ENCODE data around the gene LSR.
A peak's percentile ranks its signal among the peaks of the same experiment; 100 is the strongest.

Gene LSR

GRCh38 chr19:35297515-35297848, 48.7 kb downstream of the LSR start:
- TF ChIP-seq POLR2AphosphoS5 (IDR thresholded peaks at IDR 0.05; ENCODE audit: low read depth, low read length): no peak
- TF ChIP-seq POLR2A (IDR thresholded peaks at IDR 0.05; ENCODE audit: low read depth, low read length): no peak
- TF ChIP-seq PAX5 (IDR thresholded peaks at IDR 0.05; ENCODE audit: insufficient read depth, low read length, severe bottlenecking): no peak
- TF ChIP-seq SPI1 (IDR thresholded peaks at IDR 0.05; ENCODE audit: low read depth, low read length): no peak
- no peak for TF ChIP-seq POU2F2 (IDR thresholded peaks at IDR 0.05; ENCODE audit: low read depth, low read length)
- no peak for TF ChIP-seq TAF1 (IDR thresholded peaks at IDR 0.05; ENCODE audit: low read depth, low read length)
- DNase-seq (ENCODE audit: insufficient read length, low spot score) (no peak), FAIRE-seq (no peak)

DNA sequence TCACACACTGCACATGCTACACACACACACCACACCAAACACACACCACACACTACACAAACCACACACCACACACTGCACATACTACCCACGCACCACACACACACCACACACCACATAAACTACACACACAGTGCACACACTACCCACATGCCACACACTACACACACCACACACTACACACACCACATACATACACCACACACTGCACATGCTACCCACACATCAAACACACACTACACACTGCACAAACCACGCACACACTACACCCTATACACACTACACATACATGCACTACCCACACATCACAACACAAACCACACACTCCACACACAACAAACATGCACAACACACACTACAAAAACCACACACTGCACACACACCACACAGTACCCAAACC, 49.1 kb downstream of the LSR start:
- TF ChIP-seq TAF1 (IDR thresholded peaks at IDR 0.05; ENCODE audit: low read depth, low read length): no peak
- TF ChIP-seq POU2F2 (IDR thresholded peaks at IDR 0.05; ENCODE audit: low read depth, low read length): no peak
- no peak for FAIRE-seq
- DNase-seq (ENCODE audit: insufficient read length, low spot score): no peak

- TF ChIP-seq POU2F2 (IDR thresholded peaks at IDR 0.05; ENCODE audit: low read depth, low read length) (no peak), SPI1 (IDR thresholded peaks at IDR 0.05; ENCODE audit: low read depth, low read length) (no peak), POLR2AphosphoS5 (IDR thresholded peaks at IDR 0.05; ENCODE audit: low read depth, low read length) (no peak), POLR2A (IDR thresholded peaks at IDR 0.05; ENCODE audit: low read depth, low read length) (no peak)
- FAIRE-seq: no peak
- DNase-seq (ENCODE audit: insufficient read length, low spot score): no peak
Measured at GRCh38 chr19:35298561-35298972, 49.8 kb downstream of the LSR start.

DNA sequence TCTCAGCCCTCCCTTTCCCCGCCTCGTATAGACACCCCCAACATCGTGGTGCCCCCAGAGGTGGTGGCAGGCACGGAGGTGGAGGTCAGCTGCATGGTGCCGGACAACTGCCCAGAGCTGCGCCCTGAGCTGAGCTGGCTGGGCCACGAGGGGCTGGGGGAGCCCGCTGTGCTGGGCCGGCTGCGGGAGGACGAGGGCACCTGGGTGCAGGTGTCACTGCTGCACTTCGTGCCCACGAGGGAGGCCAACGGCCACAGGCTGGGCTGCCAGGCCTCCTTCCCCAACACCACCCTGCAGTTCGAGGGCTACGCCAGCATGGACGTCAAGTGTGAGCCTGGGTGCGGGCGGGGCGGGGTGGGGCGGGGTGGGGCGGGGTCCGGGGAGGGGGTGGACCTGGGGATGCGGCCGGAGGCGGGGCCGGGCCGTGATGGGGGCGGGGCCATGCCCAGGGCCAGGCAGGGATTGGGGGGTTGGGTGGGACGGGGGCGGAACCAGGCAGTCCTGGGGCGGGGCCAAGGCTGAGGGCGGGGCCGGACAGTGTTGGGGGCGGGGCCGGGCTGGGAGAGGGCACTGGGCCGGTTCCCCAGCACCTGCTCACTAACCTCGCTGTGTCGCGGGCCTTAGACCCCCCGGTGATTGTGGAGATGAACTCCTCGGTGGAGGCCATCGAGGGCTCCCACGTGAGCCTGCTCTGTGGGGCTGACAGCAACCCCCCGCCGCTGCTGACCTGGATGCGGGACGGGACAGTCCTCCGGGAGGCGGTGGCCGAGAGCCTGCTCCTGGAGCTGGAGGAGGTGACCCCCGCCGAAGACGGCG, 50.9 kb downstream of the LSR start:
- no peak for TF ChIP-seq POU2F2 (IDR thresholded peaks at IDR 0.05; ENCODE audit: low read depth, low read length)
- no peak for TF ChIP-seq SPI1 (IDR thresholded peaks at IDR 0.05; ENCODE audit: low read depth, low read length)
- TF ChIP-seq PAX5 (IDR thresholded peaks at IDR 0.05; ENCODE audit: insufficient read depth, low read length, severe bottlenecking): no peak
- no peak for TF ChIP-seq TAF1 (IDR thresholded peaks at IDR 0.05; ENCODE audit: low read depth, low read length)
- TF ChIP-seq POLR2A (IDR thresholded peaks at IDR 0.05; ENCODE audit: low read depth, low read length): no peak
- TF ChIP-seq POLR2AphosphoS5 (IDR thresholded peaks at IDR 0.05; ENCODE audit: low read depth, low read length): no peak
- FAIRE-seq (no peak), DNase-seq (ENCODE audit: insufficient read length, low spot score) (no peak)

- TF ChIP-seq POLR2AphosphoS5 (IDR thresholded peaks at IDR 0.05; ENCODE audit: low read depth, low read length) (no peak), POLR2A (IDR thresholded peaks at IDR 0.05; ENCODE audit: low read depth, low read length) (no peak), POU2F2 (IDR thresholded peaks at IDR 0.05; ENCODE audit: low read depth, low read length) (no peak), SPI1 (IDR thresholded peaks at IDR 0.05; ENCODE audit: low read depth, low read length) (no peak), PAX5 (IDR thresholded peaks at IDR 0.05; ENCODE audit: insufficient read depth, low read length, severe bottlenecking) (no peak), TAF1 (IDR thresholded peaks at IDR 0.05; ENCODE audit: low read depth, low read length) (no peak)
- FAIRE-seq (no peak), DNase-seq (ENCODE audit: insufficient read length, low spot score) (no peak)
Measured at GRCh38 chr19:35300339-35300649, 51.5 kb downstream of the LSR start.

GRCh38 chr19:35301961-35302360, 53.2 kb downstream of the LSR start:
- TF ChIP-seq POLR2A (IDR thresholded peaks at IDR 0.05; ENCODE audit: low read depth, low read length): no peak
- TF ChIP-seq PAX5 (IDR thresholded peaks at IDR 0.05; ENCODE audit: insufficient read depth, low read length, severe bottlenecking): no peak
- no peak for TF ChIP-seq SPI1 (IDR thresholded peaks at IDR 0.05; ENCODE audit: low read depth, low read length)
- no peak for TF ChIP-seq TAF1 (IDR thresholded peaks at IDR 0.05; ENCODE audit: low read depth, low read length)
- TF ChIP-seq POLR2AphosphoS5 (IDR thresholded peaks at IDR 0.05; ENCODE audit: low read depth, low read length): no peak
- no peak for TF ChIP-seq POU2F2 (IDR thresholded peaks at IDR 0.05; ENCODE audit: low read depth, low read length)
- no peak for FAIRE-seq
- no peak for DNase-seq (ENCODE audit: insufficient read length, low spot score)

DNA sequence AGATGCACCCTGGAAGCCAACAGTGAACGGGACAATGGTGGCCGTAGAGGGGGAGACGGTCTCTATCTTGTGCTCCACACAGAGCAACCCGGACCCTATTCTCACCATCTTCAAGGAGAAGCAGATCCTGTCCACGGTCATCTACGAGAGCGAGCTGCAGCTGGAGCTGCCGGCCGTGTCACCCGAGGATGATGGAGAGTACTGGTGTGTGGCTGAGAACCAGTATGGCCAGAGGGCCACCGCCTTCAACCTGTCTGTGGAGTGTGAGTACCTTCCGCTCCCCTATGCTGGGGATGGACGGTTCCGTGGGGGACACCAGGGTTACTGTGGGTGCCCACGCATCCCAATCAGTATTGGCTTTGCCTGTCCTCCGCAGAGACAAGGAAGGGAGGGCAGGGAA, 53.6 kb downstream of the LSR start:
- FAIRE-seq: no peak
- no peak for DNase-seq (ENCODE audit: insufficient read length, low spot score)
- TF ChIP-seq TAF1 (IDR thresholded peaks at IDR 0.05; ENCODE audit: low read depth, low read length) (no peak), POLR2A (IDR thresholded peaks at IDR 0.05; ENCODE audit: low read depth, low read length) (no peak)

GRCh38 chr19:35303357-35303915, 54.6 kb downstream of the LSR start:
- DNase-seq (ENCODE audit: insufficient read length, low spot score): no peak
- TF ChIP-seq SPI1 (IDR thresholded peaks at IDR 0.05; ENCODE audit: low read depth, low read length) (no peak), PAX5 (IDR thresholded peaks at IDR 0.05; ENCODE audit: insufficient read depth, low read length, severe bottlenecking) (no peak), TAF1 (IDR thresholded peaks at IDR 0.05; ENCODE audit: low read depth, low read length) (no peak), POU2F2 (IDR thresholded peaks at IDR 0.05; ENCODE audit: low read depth, low read length) (no peak), POLR2A (IDR thresholded peaks at IDR 0.05; ENCODE audit: low read depth, low read length) (no peak), POLR2AphosphoS5 (IDR thresholded peaks at IDR 0.05; ENCODE audit: low read depth, low read length) (no peak)
- FAIRE-seq: no peak

DNA sequence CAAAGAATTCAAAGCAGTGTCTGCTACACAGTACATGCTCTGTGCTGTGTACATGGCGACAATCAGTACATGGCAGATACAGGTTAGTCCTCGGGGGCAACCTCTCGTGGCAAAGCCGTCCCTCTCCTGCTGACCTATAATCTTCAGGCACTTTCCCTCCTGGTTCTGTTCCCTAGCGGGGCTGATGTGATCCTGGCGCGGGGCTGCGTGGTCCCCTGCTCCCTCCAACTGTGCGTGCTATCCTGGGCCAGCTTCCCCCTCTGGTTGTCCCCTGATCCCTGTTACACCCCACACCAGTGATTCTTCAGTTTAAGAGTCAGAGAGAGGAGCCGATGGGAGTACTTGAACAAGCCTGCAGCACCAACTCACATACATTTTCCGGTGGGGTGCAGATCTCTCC, 55.2 kb downstream of the LSR start:
- FAIRE-seq (no peak), DNase-seq (ENCODE audit: insufficient read length, low spot score) (no peak)
- TF ChIP-seq PAX5 (IDR thresholded peaks at IDR 0.05; ENCODE audit: insufficient read depth, low read length, severe bottlenecking): no peak
- no peak for TF ChIP-seq SPI1 (IDR thresholded peaks at IDR 0.05; ENCODE audit: low read depth, low read length)
- no peak for TF ChIP-seq POLR2A (IDR thresholded peaks at IDR 0.05; ENCODE audit: low read depth, low read length)

DNA sequence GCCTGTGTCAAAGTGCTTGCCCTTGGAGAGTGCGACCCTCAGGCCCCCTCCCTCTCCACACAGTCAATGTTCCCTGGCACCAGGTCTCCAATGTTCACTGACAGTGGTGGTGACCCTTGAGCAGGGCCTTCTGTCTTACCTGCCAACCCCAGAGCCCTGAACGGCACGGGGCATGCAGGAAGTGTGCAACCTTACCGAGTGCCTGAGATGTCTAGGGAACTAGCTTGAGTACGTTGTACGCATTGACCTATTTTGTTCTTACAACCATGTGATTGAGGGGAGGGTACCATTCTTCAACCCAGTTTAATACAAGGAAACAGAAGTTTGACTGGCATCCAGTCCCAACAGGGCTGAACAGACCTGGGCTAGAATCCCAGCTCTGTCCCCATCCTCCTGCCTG, 56.4 kb downstream of the LSR start:
- DNase-seq (ENCODE audit: insufficient read length, low spot score) (no peak), FAIRE-seq (peak; percentile 82)
- TF ChIP-seq TAF1 (IDR thresholded peaks at IDR 0.05; ENCODE audit: low read depth, low read length) (no peak), PAX5 (IDR thresholded peaks at IDR 0.05; ENCODE audit: insufficient read depth, low read length, severe bottlenecking) (no peak), POLR2AphosphoS5 (IDR thresholded peaks at IDR 0.05; ENCODE audit: low read depth, low read length) (no peak), POU2F2 (IDR thresholded peaks at IDR 0.05; ENCODE audit: low read depth, low read length) (no peak)

All from GM12891 (cell line).